ENCODE results near the gene METTL4. TPM values are rescaled to one million over a fixed set of nuclear protein-coding genes. Genes with fewer than 3 reads are reported as not detected.

METTL4 gene
- total RNA-seq, 1 donor from 2014 or later = 7.9 TPM

- TF ChIP-seq CTCF (IDR thresholded peaks at IDR 0.05; ENCODE audit: insufficient read depth, low read length, poor library complexity, severe bottlenecking) = no peak
- Histone ChIP-seq H3K4me3 (ENCODE audit: low read depth, low read length) (no peak overlapping the region), H3K27me3 (ENCODE audit: control insufficient read depth, insufficient read depth, low read length) (no peaks in the 10 kb centered on the region), H3K36me3 (ENCODE audit: control insufficient read depth, insufficient read depth, low read length) (no peaks in the 10 kb centered on the region)
- DNase-seq (ENCODE audit: low read depth) = no peak
Observed at GRCh38 chr18:2504642-2505041, 66.7 kb downstream of the METTL4 start.

- Histone ChIP-seq H3K36me3 (ENCODE audit: control insufficient read depth, insufficient read depth, low read length) (no peaks in the 10 kb centered on the region), H3K4me3 (ENCODE audit: low read depth, low read length) (no peak overlapping the region), H3K27me3 (ENCODE audit: control insufficient read depth, insufficient read depth, low read length) (no peaks in the 10 kb centered on the region)
- DNase-seq (ENCODE audit: low read depth) = no peak
- no peak for TF ChIP-seq CTCF (IDR thresholded peaks at IDR 0.05; ENCODE audit: insufficient read depth, low read length, poor library complexity, severe bottlenecking)
Observed at GRCh38 chr18:2502880-2503279, 68.4 kb downstream of the METTL4 start.

- no peaks in the 10 kb centered on the region for H3K27me3 ChIP-seq (ENCODE audit: control insufficient read depth, insufficient read depth, low read length)
- no peak overlapping the region for H3K4me3 ChIP-seq (ENCODE audit: low read depth, low read length)
- DNase-seq (ENCODE audit: low read depth) = no peak
- no peaks in the 10 kb centered on the region for H3K36me3 ChIP-seq (ENCODE audit: control insufficient read depth, insufficient read depth, low read length)
- TF ChIP-seq CTCF (IDR thresholded peaks at IDR 0.05; ENCODE audit: insufficient read depth, low read length, poor library complexity, severe bottlenecking) = no peak
Observed at GRCh38 chr18:2502394-2502793, 68.9 kb downstream of the METTL4 start.

- H3K4me3 ChIP-seq (ENCODE audit: low read depth, low read length) = no peak overlapping the region
- DNase-seq (ENCODE audit: low read depth) = no peak
- no peak for TF ChIP-seq CTCF (IDR thresholded peaks at IDR 0.05; ENCODE audit: insufficient read depth, low read length, poor library complexity, severe bottlenecking)
- no peaks in the 10 kb centered on the region for H3K27me3 ChIP-seq (ENCODE audit: control insufficient read depth, insufficient read depth, low read length)
- H3K36me3 ChIP-seq (ENCODE audit: control insufficient read depth, insufficient read depth, low read length) = no peaks in the 10 kb centered on the region
Observed at GRCh38 chr18:2497797-2498196, 73.5 kb downstream of the METTL4 start.

- H3K36me3 ChIP-seq (ENCODE audit: control insufficient read depth, insufficient read depth, low read length) = no peaks in the 10 kb centered on the region
- H3K27me3 ChIP-seq (ENCODE audit: control insufficient read depth, insufficient read depth, low read length) = no peaks in the 10 kb centered on the region
- DNase-seq (ENCODE audit: low read depth) = no peak
- no peak overlapping the region for H3K4me3 ChIP-seq (ENCODE audit: low read depth, low read length)
- TF ChIP-seq CTCF (IDR thresholded peaks at IDR 0.05; ENCODE audit: insufficient read depth, low read length, poor library complexity, severe bottlenecking) = no peak
Observed at GRCh38 chr18:2495381-2495780, 75.9 kb downstream of the METTL4 start.

- TF ChIP-seq CTCF (IDR thresholded peaks at IDR 0.05; ENCODE audit: insufficient read depth, low read length, poor library complexity, severe bottlenecking) = no peak
- Histone ChIP-seq H3K27me3 (ENCODE audit: control insufficient read depth, insufficient read depth, low read length) (no peaks in the 10 kb centered on the region), H3K4me3 (ENCODE audit: low read depth, low read length) (no peak overlapping the region), H3K36me3 (ENCODE audit: control insufficient read depth, insufficient read depth, low read length) (no peaks in the 10 kb centered on the region)
- DNase-seq (ENCODE audit: low read depth) = no peak
Observed at GRCh38 chr18:2494921-2495320, 76.4 kb downstream of the METTL4 start.

All from kidney epithelial cell (primary cell).